Inflammatory macrophage treated with lipopolysaccharide for 4 hours (primary cell): ENCODE data around the gene NOS2.
A peak's percentile ranks its signal among the peaks of the same experiment; 100 is the strongest.
"Not testable (repeated sequence)": the region's sequence is repeated elsewhere in the genome, so short reads cannot be mapped to it uniquely, and the experiment has no call there.

Source experiments
- DNase-seq: peaks from one replicate; pipeline ENCODE4 v3.0.0-alpha.2; 2020

Gene NOS2

GRCh38 chr17:27800522-27800921 is at the start of gene NOS2:
Gene NOS2 (minus strand): TSS chr17:27800529. CDS start chr17:27798809, 1,720 bp downstream.
- DNase-seq, result no peak

GRCh38 chr17:27849474-27850185 is 49.3 kb upstream of the NOS2 start:
- DNase-seq, result no peak

- DNase-seq, result no peak
Measured at GRCh38 chr17:27848931-27849330, 48.6 kb upstream of the NOS2 start.

GRCh38 chr17:27846808-27847307 is 46.5 kb upstream of the NOS2 start:
- not testable (repeated sequence) for DNase-seq

GRCh38 chr17:27846042-27846655 is 45.8 kb upstream of the NOS2 start:
- DNase-seq, result no peak

GRCh38 chr17:27845264-27846041 is 45.1 kb upstream of the NOS2 start:
- no peak for DNase-seq

- no peak for DNase-seq
Measured at GRCh38 chr17:27840688-27841087, 40.4 kb upstream of the NOS2 start.

- not testable (repeated sequence) for DNase-seq
Measured at GRCh38 chr17:27840406-27840678, 40.0 kb upstream of the NOS2 start.

GRCh38 chr17:27839571-27840405 is 39.5 kb upstream of the NOS2 start:
- not testable (repeated sequence) for DNase-seq

- not testable (repeated sequence) for DNase-seq
Measured at GRCh38 chr17:27838607-27839006, 38.3 kb upstream of the NOS2 start.

- peak; percentile 10 for DNase-seq
Measured at GRCh38 chr17:27837769-27838168, 37.4 kb upstream of the NOS2 start.

- DNase-seq, result no peak
Measured at GRCh38 chr17:27836651-27837050, 36.3 kb upstream of the NOS2 start.

GRCh38 chr17:27834571-27834970 is 34.2 kb upstream of the NOS2 start:
- DNase-seq, result no peak

GRCh38 chr17:27832831-27833230 is 32.5 kb upstream of the NOS2 start:
- DNase-seq, result peak; percentile 33

GRCh38 chr17:27829888-27830287 is 29.6 kb upstream of the NOS2 start:
- not testable (repeated sequence) for DNase-seq

- DNase-seq, result not testable (repeated sequence)
Measured at GRCh38 chr17:27829143-27829711, 28.9 kb upstream of the NOS2 start.

GRCh38 chr17:27825459-27825858 is 25.1 kb upstream of the NOS2 start:
- peak; percentile 25 for DNase-seq

GRCh38 chr17:27824745-27825144 is 24.4 kb upstream of the NOS2 start:
- DNase-seq, result no peak

- DNase-seq, result peak; percentile 42
Measured at GRCh38 chr17:27824176-27824715, 23.9 kb upstream of the NOS2 start.

GRCh38 chr17:27822108-27822507 is 21.8 kb upstream of the NOS2 start:
- not testable (repeated sequence) for DNase-seq

GRCh38 chr17:27821318-27821717 is 21.0 kb upstream of the NOS2 start:
- no peak for DNase-seq

GRCh38 chr17:27819145-27819544 is 18.8 kb upstream of the NOS2 start:
- no peak for DNase-seq
